H1 (cell line): ENCODE data around the gene SHLD1. TPM values are rescaled to one million over a fixed set of nuclear protein-coding genes. Genes with fewer than 3 reads are reported as not detected.

Source experiments
- CTCF ChIP-seq, 3 experiments: IDR thresholded peaks; 1 replicate in 2 of 3; 2 replicates in 1 of 3; pipeline versions ENCODE4 v1.5.1 to v1.6.1; 2011; ENCODE audit warnings: low read length in 3 of 3, mild to moderate bottlenecking in 3 of 3, inconsistent platforms in 2 of 3, low read depth in 1 of 3, moderate library complexity in 1 of 3; ENCODE audit not compliant: insufficient read depth in 1 of 3; ENCODE audit errors: control extremely low read depth in 1 of 3
- EGR1 ChIP-seq: IDR thresholded peaks from 2 replicates; pipeline ENCODE4 v1.6.1; 2011; ENCODE audit warnings: low read depth, low read length, borderline replicate concordance
- NANOG ChIP-seq: IDR thresholded peaks from 2 replicates; pipeline ENCODE4 v1.6.1; 2011; ENCODE audit warnings: low read length, low read depth, mild to moderate bottlenecking, inconsistent platforms; ENCODE audit not compliant: insufficient read depth, poor library complexity, severe bottlenecking
- PHF8 ChIP-seq: fragments of 200-600 bp; sonication (generic); conservative IDR thresholded peaks from 2 replicates; pipeline ENCODE4 v1.7.1; 2012; ENCODE audit warnings: low read depth, mild to moderate bottlenecking, inconsistent platforms, low read length, moderate library complexity
- RAD21 ChIP-seq, 2 experiments: IDR thresholded peaks in 1 of 2; conservative IDR thresholded peaks in 1 of 2; 2 replicates each; pipeline ENCODE4 v1.6.1; 2011; ENCODE audit warnings: low read depth in 2 of 2, low read length in 2 of 2, improper control_type of control experiment in 1 of 2, inconsistent platforms in 1 of 2, mild to moderate bottlenecking in 1 of 2, moderate library complexity in 1 of 2
- SIN3A ChIP-seq, 2 experiments: IDR thresholded peaks in 1 of 2; conservative IDR thresholded peaks in 1 of 2; 2 replicates each; pipeline ENCODE4 v1.6.1; 2011 to 2012; ENCODE audit warnings: low read length in 2 of 2, improper control_type of control experiment in 1 of 2, low read depth in 1 of 2, mild to moderate bottlenecking in 1 of 2
- SIX5 ChIP-seq: IDR thresholded peaks from 2 replicates; pipeline ENCODE4 v1.6.1; 2011; ENCODE audit warnings: mild to moderate bottlenecking, low read depth, low read length
- SP1 ChIP-seq: IDR thresholded peaks from 2 replicates; pipeline ENCODE4 v1.6.1; 2011; ENCODE audit warnings: low read depth, low read length
- polyA plus RNA-seq, 7 experiments: library from polyadenylated mRNA; depleted of rRNA in 3 of 7; stranded (reverse) in 5 of 7; unstranded in 2 of 7; fragments of >200 nt in 5 of 7; fragments of 200-250 nt in 2 of 7; gene quantifications; 1 replicate in 5 of 7; 2 replicates in 1 of 7; 4 replicates in 1 of 7; pipeline versions ENCODE4 v1.2.1 to v1.2.3, GENCODE V29; 2011 to 2013; ENCODE audit warnings: missing spikeins in 2 of 7, mixed read lengths in 2 of 7
- total RNA-seq: library from RNA; stranded (reverse); fragmentation: NEBNext Ultra II Directional; extraction: Animal tissue kit (Norgen Biotek cat#: 25700); gene quantifications from 2 replicates; pipeline ENCODE4 v1.2.1, GENCODE V29; 2021

SHLD1 gene
- total and polyA plus RNA-seq, 2 of the 8 experiments (the other 6 are each of a cell fraction or from before 2014, with no cell fraction given): 4.2 to 6.5 TPM

- no peak for TF ChIP-seq CTCF (IDR thresholded peaks at IDR 0.05; ENCODE audit: control extremely low read depth in 1 of 3, insufficient read depth in 1 of 3, low read depth in 1 of 3, low read length in 3 of 3)
- no peak for TF ChIP-seq SIN3A (conservative IDR thresholded peaks at IDR 0.05 in 1 of 2, IDR thresholded peaks at IDR 0.05 in 1 of 2; ENCODE audit: low read depth in 1 of 2, low read length in 2 of 2)
- TF ChIP-seq SP1: no peak
- no peak for TF ChIP-seq SIX5
- TF ChIP-seq PHF8: no peak
- TF ChIP-seq RAD21 (IDR thresholded peaks at IDR 0.05 in 1 of 2, conservative IDR thresholded peaks at IDR 0.05 in 1 of 2; ENCODE audit: low read depth in 2 of 2, low read length in 2 of 2): no peak
- TF ChIP-seq EGR1: no peak
- no peak for TF ChIP-seq NANOG
Measured at GRCh38 chr20:5887386-5887785, 137.2 kb downstream of the SHLD1 start (continued).
